ENCODE measurements around the gene C20orf204. TPM values are rescaled to one million over a fixed set of nuclear protein-coding genes. Genes with fewer than 3 reads are reported as not detected.

The C20orf204 gene
- total RNA-seq, 3 donors from 2014 or later = 1.0 to 1.8 (median 1.7) TPM

GRCh38 chr20:64065062-64065973 lies 29.3 kb downstream of the C20orf204 start:
- Histone ChIP-seq H3K9me3 (no peaks in the 10 kb centered on the region), H3K4me1 (ENCODE audit: low read depth) (peaks cover 4% of the 10 kb centered on the region)
- no peak for TF ChIP-seq CTCF (IDR thresholded peaks at IDR 0.05)

GRCh38 chr20:64065974-64066343 lies 30.0 kb downstream of the C20orf204 start:
- H3K36me3 ChIP-seq (ENCODE audit: low read depth) = no peaks in the 10 kb centered on the region
- peaks cover 4% of the 10 kb centered on the region for H3K4me1 ChIP-seq (ENCODE audit: low read depth)
- TF ChIP-seq CTCF (IDR thresholded peaks at IDR 0.05) = no peak
- DNase-seq (no peak), ATAC-seq (peak; percentile 13)
- intact Hi-C loops (cut with DNase I, micrococcal nuclease) = no loop called here
- no peaks in the 10 kb centered on the region for H3K9me3 ChIP-seq
- no peak overlapping the region for H3K4me3 ChIP-seq

More at GRCh38 chr20:64065062-64065973, 29.3 kb downstream of the C20orf204 start:
- H3K36me3 ChIP-seq (ENCODE audit: low read depth) = no peaks in the 10 kb centered on the region
- ATAC-seq (no peak), DNase-seq (no peak)
- no peak overlapping the region for H3K4me3 ChIP-seq
- intact Hi-C loops (cut with DNase I, micrococcal nuclease) = no loop called here

GRCh38 chr20:64067005-64067632 lies 31.1 kb downstream of the C20orf204 start:
- H3K4me1 ChIP-seq (ENCODE audit: low read depth) = peaks cover 4% of the 10 kb centered on the region
- no peak for TF ChIP-seq CTCF (IDR thresholded peaks at IDR 0.05)
- no peak for ATAC-seq
- DNase-seq = no peak
- no peak overlapping the region for H3K4me3 ChIP-seq
- intact Hi-C loops (cut with DNase I, micrococcal nuclease) = no loop called here
- H3K9me3 ChIP-seq = no peaks in the 10 kb centered on the region
- H3K36me3 ChIP-seq (ENCODE audit: low read depth) = no peaks in the 10 kb centered on the region

- intact Hi-C loops (cut with DNase I, micrococcal nuclease) = no loop called here
- no peaks in the 10 kb centered on the region for H3K4me1 ChIP-seq (ENCODE audit: low read depth)
- no peak overlapping the region for H3K4me3 ChIP-seq
- TF ChIP-seq CTCF (IDR thresholded peaks at IDR 0.05) = no peak
- no peak for DNase-seq
- no peak for ATAC-seq
- H3K9me3 ChIP-seq = no peaks in the 10 kb centered on the region
- H3K36me3 ChIP-seq (ENCODE audit: low read depth) = no peaks in the 10 kb centered on the region
These were observed 31.8 kb downstream of the C20orf204 start for GRCh38 chr20:64067733-64068307.

- H3K4me1 ChIP-seq (ENCODE audit: low read depth) = no peaks in the 10 kb centered on the region
- H3K4me3 ChIP-seq = no peak overlapping the region
- DNase-seq = no peak
- H3K9me3 ChIP-seq = no peaks in the 10 kb centered on the region
- intact Hi-C loops (cut with DNase I, micrococcal nuclease) = no loop called here
- TF ChIP-seq CTCF (IDR thresholded peaks at IDR 0.05) = no peak
- no peaks in the 10 kb centered on the region for H3K36me3 ChIP-seq (ENCODE audit: low read depth)
- no peak for ATAC-seq
These were observed 32.6 kb downstream of the C20orf204 start for GRCh38 chr20:64068386-64069208.

Measured in mucosa of descending colon (tissue), 3 donors.